ENCODE data around the gene TCF25. TPM values are rescaled to one million over a fixed set of nuclear protein-coding genes. Genes with fewer than 3 reads are reported as not detected.

TCF25 gene
- total and polyA plus RNA-seq, 2 experiments from 2014 or later: 95.4 to 143 TPM

- peaks cover 15% of the 10 kb centered on the region for H3K4me1 Mint-ChIP-seq
Measured at GRCh38 chr16:89828870-89829629, 44.3 kb upstream of the TCF25 start.

More at GRCh38 chr16:89828870-89829629, 44.3 kb upstream of the TCF25 start:
- Histone ChIP-seq H3K9me2 (ENCODE audit: insufficient read depth) (no peaks in the 10 kb centered on the region), H3K4me1 (ENCODE audit: insufficient read depth) (peaks cover 6% of the 10 kb centered on the region), H3K36me3 (ENCODE audit: insufficient read depth) (no peaks in the 10 kb centered on the region), H3K79me2 (replicated peaks; ENCODE audit: insufficient read depth) (no peaks in the 10 kb centered on the region), H3K4me2 (peak overlapping the region; percentile 95), H2AFZ (peak overlapping the region; percentile 93), H3K27me3 (ENCODE audit: insufficient read depth) (no peaks in the 10 kb centered on the region), H3K4me3 (peak overlapping the region; percentile 82), H3F3A (replicated peaks; ENCODE audit: low read depth) (peaks cover 5% of the 10 kb centered on the region), H3K27ac (ENCODE audit: low read depth) (no peak overlapping the region), H4K20me1 (replicated peaks; ENCODE audit: insufficient read depth) (peaks cover 3% of the 10 kb centered on the region; the same call in 1 of the 2 replicates)
- no peak for TF ChIP-seq ZNF462 (CRISPR knock-in tag; IDR thresholded peaks at IDR 0.05)
- TF ChIP-seq ETS1 (IDR thresholded peaks at IDR 0.05): no peak
- TF ChIP-seq NANOG (IDR thresholded peaks at IDR 0.05; ENCODE audit: borderline replicate concordance): no peak
- TF ChIP-seq JUNB (IDR thresholded peaks at IDR 0.05; ENCODE audit: unreplicated experiment): no peak
- TF ChIP-seq CREB1 (CRISPR knock-in tag; IDR thresholded peaks at IDR 0.05; ENCODE audit: low read depth): no peak
- peak; percentile 64 for DNase-seq (ENCODE audit: low spot score)
- peak; percentile 42 for ATAC-seq
- Mint-ChIP-seq H3K27ac (no peak overlapping the region), H3K27me3 (ENCODE audit: insufficient read depth, low read depth, poor library complexity) (peaks cover 14% of the 10 kb centered on the region), H3K9me3 (no peaks in the 10 kb centered on the region), H3K4me3 (peak overlapping the region; percentile 74), H3K36me3 (ENCODE audit: low read depth) (peaks cover 4% of the 10 kb centered on the region)

All from GM23338 (cell line).